A673 (cell line): ENCODE data around the gene SFTPA2. TPM values are rescaled to one million over a fixed set of nuclear protein-coding genes. Genes with fewer than 3 reads are reported as not detected.

ENCODE experiments used
- BruUV-seq: library from RNA; stranded (reverse); fragments of 400-500 nt; replicated peaks from 2 replicates; lab custom pipeline; 2021; lab: Mats Ljungman, UMichigan
- CTCF ChIA-PET: fragments of 300-600 bp; sonication (Branson Sonifier 250); formaldehyde crosslinking; loops from one replicate; lab custom pipeline; 2022; ENCODE audit warnings: antibody characterized with exemption; lab: Charles Lee
- POLR2A ChIA-PET: fragments of 300-600 bp; sonication (Branson Sonifier 250); formaldehyde crosslinking; loops from one replicate; lab custom pipeline; 2022; ENCODE audit warnings: antibody characterized with exemption; ENCODE audit not compliant: low non-redundant PET; lab: Charles Lee
- DNase-seq: peaks from one replicate; pipeline ENCODE4 v3.0.0-alpha.2; 2015; ENCODE audit warnings: low spot score
- H3K27ac ChIP-seq: fragments of 200-600 bp; sonication (generic); 2 replicates; pipeline ENCODE4 v1.5.1; 2016; ENCODE audit warnings: mixed run types, low read depth, mild to moderate bottlenecking, mixed read lengths, antibody characterized with exemption, low read length; ENCODE audit not compliant: poor library complexity, severe bottlenecking
- H3K27me3 ChIP-seq: fragments of 200-600 bp; sonication (generic); replicated peaks from 2 replicates; pipeline ENCODE4 v1.6.1; 2017; ENCODE audit warnings: mixed run types, low read depth, mild to moderate bottlenecking, mixed read lengths, antibody characterized with exemption, low read length; ENCODE audit not compliant: insufficient read depth, poor library complexity
- H3K36me3 ChIP-seq: fragments of 200-600 bp; sonication (generic); 2 replicates; pipeline ENCODE4 v1.6.1; 2016; ENCODE audit warnings: mixed run types, mild to moderate bottlenecking, mixed read lengths, antibody characterized with exemption, low read length; ENCODE audit not compliant: insufficient read depth, poor library complexity, severe bottlenecking
- H3K4me1 ChIP-seq: fragments of 200-600 bp; sonication (generic); 2 replicates; pipeline ENCODE4 v1.6.1; 2017; ENCODE audit warnings: mixed run types, mild to moderate bottlenecking, mixed read lengths, antibody characterized with exemption, low read length; ENCODE audit not compliant: insufficient read depth, poor library complexity, severe bottlenecking
- H3K4me3 ChIP-seq: fragments of 200-600 bp; sonication (generic); 2 replicates; pipeline ENCODE4 v1.5.1; 2016; ENCODE audit warnings: low read depth, mixed run types, mild to moderate bottlenecking, mixed read lengths, low read length; ENCODE audit not compliant: poor library complexity, severe bottlenecking
- H3K9me3 ChIP-seq: fragments of 200-600 bp; sonication (generic); 2 replicates; pipeline ENCODE4 v1.6.1; 2016; ENCODE audit warnings: mixed run types, low read depth, mild to moderate bottlenecking, mixed read lengths, antibody characterized with exemption, low read length; ENCODE audit not compliant: poor library complexity, severe bottlenecking
- CTCF ChIP-seq: fragments of 300-800, 200-600 bp; sonication (generic); conservative IDR thresholded peaks from 2 replicates; pipeline ENCODE4 v1.5.1; 2017; ENCODE audit warnings: low read depth, mild to moderate bottlenecking, antibody characterized with exemption, low read length, moderate library complexity, mixed read lengths
- EZH2 ChIP-seq: fragments of 200-600 bp; sonication (generic); IDR thresholded peaks from 2 replicates; pipeline ENCODE4 v1.6.1; 2017; ENCODE audit warnings: borderline replicate concordance, low read depth, mild to moderate bottlenecking, mixed read lengths, antibody characterized with exemption, low read length; ENCODE audit not compliant: poor library complexity, severe bottlenecking
- intact Hi-C: fragments of 100-400 bp; cut with micrococcal nuclease; formaldehyde crosslinking; loops from one replicate; pipeline ENCODE4 v1.10.0; 2022; ENCODE audit not compliant: unreplicated experiment
- total RNA-seq: library from RNA; stranded (reverse); gene quantifications from 2 replicates; pipeline ENCODE4 v1.2.3, GENCODE V29; 2021

Gene SFTPA2
- total RNA-seq, 1 experiment from 2014 or later: not detected

GRCh38 chr10:79593377-79593776 lies 33.2 kb upstream of the SFTPA2 start:
- Histone ChIP-seq H3K36me3 (no peaks in the 10 kb centered on the region), H3K27me3 (peaks cover 19% of the 10 kb centered on the region), H3K9me3 (peaks cover 10% of the 10 kb centered on the region), H3K27ac (no peak overlapping the region), H3K4me1 (no peaks in the 10 kb centered on the region), H3K4me3 (no peak overlapping the region)
- ChIA-PET CTCF (no interaction called here), POLR2A (no interaction called here)
- no peak for TF ChIP-seq CTCF
- no peak for TF ChIP-seq EZH2
- no peak for DNase-seq
- intact Hi-C loops: no loop called here
- BruUV-seq: no TSS peak

- H3K27me3 ChIP-seq: peaks cover 19% of the 10 kb centered on the region
- H3K36me3 ChIP-seq: no peaks in the 10 kb centered on the region
- H3K27ac ChIP-seq: no peak overlapping the region
- no peak for DNase-seq
- H3K4me1 ChIP-seq: no peaks in the 10 kb centered on the region
- H3K9me3 ChIP-seq: no peaks in the 10 kb centered on the region
- no TSS peak for BruUV-seq
- H3K4me3 ChIP-seq: no peak overlapping the region
- intact Hi-C loops: no loop called here
- TF ChIP-seq CTCF (no peak), EZH2 (no peak)
- ChIA-PET POLR2A (no interaction called here), CTCF (no interaction called here)
These were observed 28.6 kb upstream of the SFTPA2 start for GRCh38 chr10:79588800-79589199.

GRCh38 chr10:79586933-79587332 lies 26.7 kb upstream of the SFTPA2 start:
- POLR2A ChIA-PET: no interaction called here

More at GRCh38 chr10:79586933-79587332, 26.7 kb upstream of the SFTPA2 start:
- CTCF ChIA-PET: no interaction called here
- H3K27ac ChIP-seq: no peak overlapping the region
- no TSS peak for BruUV-seq
- no peak overlapping the region for H3K4me3 ChIP-seq
- DNase-seq: no peak
- intact Hi-C loops: no loop called here
- TF ChIP-seq CTCF: no peak
- TF ChIP-seq EZH2: no peak
- H3K36me3 ChIP-seq: no peaks in the 10 kb centered on the region
- H3K27me3 ChIP-seq: peaks cover 19% of the 10 kb centered on the region
- H3K4me1 ChIP-seq: no peaks in the 10 kb centered on the region
- no peaks in the 10 kb centered on the region for H3K9me3 ChIP-seq
